Duodenal mucosa (tissue), 2 donors: ENCODE results near the gene S100A6.
"Not testable (repeated sequence)": the region's sequence is repeated elsewhere in the genome, so short reads cannot be mapped to it uniquely, and the experiment has no call there.

Experiments used
- H3K27ac ChIP-seq: one replicate; pipeline ENCODE4 v1.7.0; 2013; ENCODE audit warnings: low read depth, low read length
- H3K27me3 ChIP-seq, 2 donors: one replicate each; pipeline ENCODE4 v1.7.0; 2013; ENCODE audit warnings: low read length in 2 of 2, control low read depth in 1 of 2; ENCODE audit not compliant: insufficient read depth in 2 of 2, control insufficient read depth in 1 of 2
- H3K36me3 ChIP-seq, 2 donors: one replicate each; pipeline ENCODE4 v1.7.0; 2013; ENCODE audit warnings: low read length in 2 of 2, control low read depth in 1 of 2; ENCODE audit not compliant: insufficient read depth in 2 of 2, control insufficient read depth in 1 of 2
- H3K4me1 ChIP-seq, 2 donors: one replicate each; pipeline ENCODE4 v1.7.0; 2013; ENCODE audit warnings: low read length in 2 of 2, control low read depth in 1 of 2; ENCODE audit not compliant: insufficient read depth in 2 of 2, control insufficient read depth in 1 of 2
- H3K4me3 ChIP-seq, 2 donors: one replicate each; pipeline ENCODE4 v1.7.0; 2013; ENCODE audit warnings: low read length in 2 of 2, low read depth in 1 of 2
- H3K9ac ChIP-seq, 2 donors: one replicate each; pipeline ENCODE4 v1.7.0; 2013; ENCODE audit warnings: low read length in 2 of 2, low read depth in 1 of 2
- H3K9me3 ChIP-seq, 2 donors: one replicate each; pipeline ENCODE4 v1.7.0; 2013; ENCODE audit warnings: low read length in 2 of 2, control low read depth in 1 of 2; ENCODE audit not compliant: control insufficient read depth in 1 of 2

Gene S100A6

GRCh38 chr1:153575081-153575491 lies 39.3 kb upstream of the S100A6 start:
- not testable (repeated sequence) for H3K27ac ChIP-seq, H3K9me3 ChIP-seq, H3K36me3 ChIP-seq, H3K9ac ChIP-seq, H3K4me3 ChIP-seq, H3K27me3 ChIP-seq
- H3K4me1 ChIP-seq = peaks cover 10 to 21% of the 10 kb centered on the region in 2 donors

DNA sequence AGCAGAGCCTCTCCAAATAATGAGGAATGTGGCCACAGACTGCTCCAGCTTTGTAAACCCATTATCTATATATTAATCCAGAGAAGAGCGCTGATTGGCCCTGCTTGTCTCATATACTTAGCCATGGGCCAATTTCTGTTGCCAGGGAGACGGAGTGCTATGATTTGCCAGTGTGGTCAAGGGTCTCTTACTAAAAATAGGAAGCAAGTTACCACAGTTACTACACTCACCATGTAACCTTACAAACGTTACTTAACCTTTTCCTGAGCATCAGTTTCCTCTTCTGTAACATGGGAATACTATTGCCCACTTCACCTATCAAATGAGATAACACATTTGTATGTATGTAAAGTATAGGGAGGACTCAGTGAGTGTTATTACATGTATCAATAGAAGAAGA lies 37.6 kb upstream of the S100A6 start:
- Histone ChIP-seq H3K9ac (no peak overlapping the region), H3K4me1 (peaks cover 16 to 21% of the 10 kb centered on the region in 2 donors), H3K9me3 (no peaks in the 10 kb centered on the region), H3K27me3 (no peaks in the 10 kb centered on the region), H3K4me3 (no peak overlapping the region), H3K27ac (no peak overlapping the region), H3K36me3 (no peaks in the 10 kb centered on the region)

- peaks cover 24 to 29% of the 10 kb centered on the region in 2 donors for H3K4me1 ChIP-seq
- H3K27me3 ChIP-seq = no peaks in the 10 kb centered on the region
- H3K36me3 ChIP-seq = no peaks in the 10 kb centered on the region
- no peak overlapping the region for H3K27ac ChIP-seq
- H3K9ac ChIP-seq = no peak overlapping the region
- no peak overlapping the region for H3K4me3 ChIP-seq
- H3K9me3 ChIP-seq = no peaks in the 10 kb centered on the region
Observed at GRCh38 chr1:153572569-153573015, 36.8 kb upstream of the S100A6 start.

DNA sequence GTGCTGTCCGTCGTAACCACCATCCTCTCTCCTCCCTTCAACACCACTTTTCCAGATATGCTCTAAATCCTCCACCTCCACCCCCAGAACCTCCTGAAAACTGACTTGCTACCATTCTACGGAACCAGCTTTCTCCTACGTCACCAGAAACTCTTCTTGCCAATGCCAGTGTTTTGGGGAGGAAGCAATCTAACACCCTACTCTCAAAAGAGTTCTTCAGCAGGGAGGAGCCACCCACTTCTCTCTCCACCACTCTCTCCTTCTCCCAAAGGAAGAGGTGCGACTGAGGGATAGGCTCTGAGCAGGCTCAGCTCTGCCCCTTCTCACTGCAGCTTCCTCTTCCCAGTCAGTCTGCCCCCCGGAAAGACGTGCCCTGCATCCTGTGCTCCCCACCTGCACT lies 35.9 kb upstream of the S100A6 start:
- Histone ChIP-seq H3K9me3 (no peaks in the 10 kb centered on the region), H3K4me3 (no peak overlapping the region), H3K36me3 (no peaks in the 10 kb centered on the region), H3K4me1 (peaks cover 33 to 36% of the 10 kb centered on the region in 2 donors), H3K9ac (no peak overlapping the region), H3K27me3 (no peaks in the 10 kb centered on the region), H3K27ac (no peak overlapping the region)

DNA sequence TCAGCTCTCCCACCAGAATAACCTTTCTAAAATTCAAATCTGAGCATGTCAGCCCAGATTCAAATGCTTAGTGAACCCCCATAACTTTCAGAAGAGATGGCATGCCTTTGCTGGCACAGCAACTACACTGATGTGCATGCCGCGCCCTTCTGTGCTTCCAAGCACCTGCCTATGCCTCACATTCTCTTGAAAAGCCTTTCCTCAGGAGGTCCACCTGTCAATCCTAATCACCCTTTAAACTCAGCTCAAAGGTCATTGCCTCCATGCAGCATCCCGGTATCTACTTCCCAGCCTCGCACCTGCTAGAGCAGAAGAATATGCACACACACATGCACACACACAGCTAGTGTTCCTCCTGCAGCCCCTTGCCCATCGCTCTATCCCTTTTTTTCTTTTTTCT lies 35.1 kb upstream of the S100A6 start:
- H3K4me1 ChIP-seq = peaks cover 38 to 44% of the 10 kb centered on the region in 2 donors
- H3K9me3 ChIP-seq = no peaks in the 10 kb centered on the region
- no peak overlapping the region for H3K4me3 ChIP-seq
- H3K27me3 ChIP-seq = no peaks in the 10 kb centered on the region
- H3K36me3 ChIP-seq = no peaks in the 10 kb centered on the region
- H3K27ac ChIP-seq = no peak overlapping the region
- H3K9ac ChIP-seq = no peak overlapping the region

GRCh38 chr1:153569465-153569864 lies 33.7 kb upstream of the S100A6 start:
- Histone ChIP-seq H3K4me3 (no peak overlapping the region), H3K27me3 (no peaks in the 10 kb centered on the region), H3K27ac (no peak overlapping the region), H3K9ac (no peak overlapping the region), H3K36me3 (no peaks in the 10 kb centered on the region), H3K9me3 (no peaks in the 10 kb centered on the region), H3K4me1 (peaks cover 45 to 54% of the 10 kb centered on the region in 2 donors)

- no peaks in the 10 kb centered on the region for H3K36me3 ChIP-seq
- no peaks in the 10 kb centered on the region for H3K9me3 ChIP-seq
- peak overlapping the region; percentile 63 for H3K4me3 ChIP-seq
- peak overlapping the region; percentile 59 to 82 for H3K9ac ChIP-seq
- peak overlapping the region; percentile 64 for H3K27ac ChIP-seq
- H3K27me3 ChIP-seq = no peaks in the 10 kb centered on the region
- H3K4me1 ChIP-seq = peaks cover 45 to 55% of the 10 kb centered on the region in 2 donors
Observed at GRCh38 chr1:153568367-153569099, 32.7 kb upstream of the S100A6 start.

DNA sequence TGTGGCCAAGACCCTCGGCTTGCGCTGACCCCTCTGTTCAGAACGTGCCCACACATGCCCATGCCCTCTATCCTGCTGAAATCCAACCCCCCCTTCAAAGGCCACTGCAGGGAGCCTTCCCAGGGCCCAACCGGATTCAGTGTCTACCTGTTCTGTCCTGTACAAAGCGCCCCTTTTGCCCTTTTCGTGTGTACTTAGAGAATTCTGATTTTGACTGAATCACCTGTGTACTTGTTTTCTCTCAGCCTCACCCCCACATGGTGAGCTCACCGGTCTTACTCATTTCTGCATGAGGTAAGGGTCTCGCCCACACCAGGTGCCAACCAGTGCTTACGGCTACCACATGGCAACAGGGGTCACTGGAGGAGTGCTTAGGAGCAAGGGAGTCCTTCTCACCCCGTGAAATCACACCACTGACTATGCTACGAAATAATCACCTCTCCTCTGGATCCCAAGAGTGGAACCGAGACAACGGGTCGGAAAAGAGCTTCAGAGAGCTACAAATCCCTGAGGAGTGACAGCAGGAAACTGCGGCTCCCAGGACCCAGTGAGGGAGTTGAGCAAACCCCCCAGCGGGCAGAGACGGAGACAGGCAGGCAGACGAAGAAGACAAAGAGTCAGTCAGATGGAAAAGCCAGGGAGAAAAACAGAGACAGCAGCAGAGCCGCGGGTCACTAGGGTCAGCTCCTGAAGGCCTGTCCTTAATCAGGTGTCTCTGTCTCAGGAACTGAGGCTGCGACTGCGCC lies 32.0 kb upstream of the S100A6 start:
- Histone ChIP-seq H3K36me3 (no peaks in the 10 kb centered on the region), H3K27ac (peak overlapping the region; percentile 64), H3K9ac (peak overlapping the region; percentile 35 to 59), H3K4me3 (peak overlapping the region; percentile 63), H3K9me3 (no peaks in the 10 kb centered on the region), H3K27me3 (no peaks in the 10 kb centered on the region), H3K4me1 (peaks cover 45 to 49% of the 10 kb centered on the region in 2 donors)

- Histone ChIP-seq H3K36me3 (no peaks in the 10 kb centered on the region), H3K9me3 (no peaks in the 10 kb centered on the region), H3K4me3 (peak overlapping the region in 1 of 2 donors; percentile 35), H3K9ac (peak overlapping the region; percentile 43 to 83), H3K27me3 (no peaks in the 10 kb centered on the region), H3K4me1 (peaks cover 41 to 45% of the 10 kb centered on the region in 2 donors), H3K27ac (peak overlapping the region; percentile 97)
Observed at GRCh38 chr1:153566414-153567371, 30.9 kb upstream of the S100A6 start.
